GM12891 (cell line): ENCODE data around the gene KRT3.

Experiments
- DNase-seq: peaks from one replicate; pipeline ENCODE4 v3.0.0; 2011; ENCODE audit warnings: low spot score; ENCODE audit not compliant: insufficient read length
- FAIRE-seq: peaks from 2 replicates; lab custom pipeline; 2011; peaks lifted over from hg19 to GRCh38; lab: Jason Lieb, UNC
- PAX5 ChIP-seq: IDR thresholded peaks from 2 replicates; pipeline ENCODE4 v1.6.1; 2011; ENCODE audit warnings: low read length, moderate library complexity, mild to moderate bottlenecking; ENCODE audit not compliant: insufficient read depth, severe bottlenecking
- POLR2A ChIP-seq: IDR thresholded peaks from 2 replicates; pipeline ENCODE4 v1.6.1; 2011; ENCODE audit warnings: low read depth, low read length, control low read depth
- POLR2AphosphoS5 ChIP-seq: IDR thresholded peaks from 2 replicates; pipeline ENCODE4 v1.6.1; 2011; ENCODE audit warnings: low read depth, low read length, control low read depth
- POU2F2 ChIP-seq: IDR thresholded peaks from 2 replicates; pipeline ENCODE4 v1.6.1; 2011; ENCODE audit warnings: low read depth, mild to moderate bottlenecking, control low read depth, low read length, moderate library complexity
- SPI1 ChIP-seq: IDR thresholded peaks from 2 replicates; pipeline ENCODE4 v1.6.1; 2011; ENCODE audit warnings: low read depth, low read length, control low read depth
- TAF1 ChIP-seq: IDR thresholded peaks from 2 replicates; pipeline ENCODE4 v1.6.1; 2011; ENCODE audit warnings: low read depth, low read length, control low read depth

Gene KRT3

GRCh38 chr12:52772772-52773171 lies 23.1 kb downstream of the KRT3 start:
- FAIRE-seq (no peak), DNase-seq (no peak)
- TF ChIP-seq TAF1, result no peak

DNA sequence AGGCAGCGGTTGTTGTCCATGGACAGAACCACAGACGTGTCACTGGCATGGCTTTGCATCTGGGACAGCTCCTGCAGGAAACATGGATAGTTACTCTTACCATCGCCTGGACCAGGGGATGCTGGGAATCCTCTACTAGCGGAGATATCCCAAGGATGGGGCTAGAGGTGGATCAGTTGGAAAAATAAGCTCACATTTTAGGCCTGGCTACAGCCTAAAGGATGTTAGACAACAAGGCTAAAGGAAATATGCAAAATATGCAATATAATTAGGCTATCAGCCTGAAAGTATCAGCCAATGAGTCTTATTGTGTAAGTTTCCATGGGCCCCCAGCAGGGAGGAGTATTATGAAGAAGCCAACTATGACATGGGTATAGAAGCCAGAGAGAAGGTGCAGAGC lies 23.7 kb downstream of the KRT3 start:
- DNase-seq (no peak), FAIRE-seq (no peak)
- TF ChIP-seq POLR2A (no peak), POU2F2 (no peak), POLR2AphosphoS5 (no peak), TAF1 (no peak), PAX5 (no peak), SPI1 (no peak)

GRCh38 chr12:52771505-52771904 lies 24.4 kb downstream of the KRT3 start:
- no peak for FAIRE-seq
- no peak for TF ChIP-seq PAX5
- no peak for TF ChIP-seq POLR2AphosphoS5
- DNase-seq, result no peak

- DNase-seq, result no peak
- no peak for TF ChIP-seq PAX5
- no peak for TF ChIP-seq POLR2AphosphoS5
- no peak for TF ChIP-seq POLR2A
- TF ChIP-seq TAF1, result no peak
- TF ChIP-seq POU2F2, result no peak
- TF ChIP-seq SPI1, result no peak
- FAIRE-seq, result no peak
Measured at GRCh38 chr12:52771088-52771487, 24.8 kb downstream of the KRT3 start.

GRCh38 chr12:52769946-52770345 lies 26.0 kb downstream of the KRT3 start:
- no peak for FAIRE-seq
- no peak for TF ChIP-seq POU2F2
- no peak for TF ChIP-seq SPI1
- TF ChIP-seq POLR2A, result no peak
- no peak for TF ChIP-seq POLR2AphosphoS5
- no peak for TF ChIP-seq PAX5
- no peak for TF ChIP-seq TAF1
- DNase-seq, result no peak

GRCh38 chr12:52769354-52769753 lies 26.6 kb downstream of the KRT3 start:
- DNase-seq (no peak), FAIRE-seq (no peak)
- TF ChIP-seq TAF1 (no peak), PAX5 (no peak), POU2F2 (no peak), POLR2AphosphoS5 (no peak), SPI1 (no peak), POLR2A (no peak)

DNA sequence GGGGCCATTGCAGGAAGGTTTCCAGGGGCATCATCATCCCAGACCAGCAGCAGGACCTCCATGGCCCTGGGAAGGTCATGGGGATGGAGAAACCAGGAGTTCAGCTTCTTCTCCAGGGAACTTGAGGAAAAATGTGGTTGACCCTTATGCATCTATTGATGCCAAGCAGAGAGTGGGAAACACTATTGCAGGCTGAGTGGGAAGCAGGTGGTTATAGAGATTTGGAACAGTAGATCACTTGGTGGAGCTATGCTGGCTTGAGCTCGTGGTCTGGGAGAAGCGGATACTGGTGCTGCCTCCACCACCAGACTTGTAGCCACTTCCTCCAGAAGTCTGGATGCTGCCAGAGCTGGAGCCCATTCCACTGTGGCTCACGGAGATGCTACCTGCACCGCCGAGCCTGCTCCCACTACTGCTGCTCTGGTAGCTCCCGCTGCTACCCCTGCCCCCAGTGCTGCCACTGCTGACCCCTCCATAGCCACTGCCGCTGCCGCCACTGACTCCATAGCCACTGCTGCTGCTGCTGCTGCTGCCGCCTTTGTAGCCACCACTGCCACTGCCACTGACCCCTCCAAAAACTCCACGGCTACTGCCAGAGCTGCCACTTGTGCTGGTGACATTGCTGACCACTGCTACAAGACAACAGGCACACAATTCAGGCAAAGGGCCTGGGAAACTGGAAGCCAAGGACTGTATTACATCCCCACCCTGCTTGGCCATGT lies 27.3 kb downstream of the KRT3 start:
- DNase-seq (no peak), FAIRE-seq (no peak)
- no peak for TF ChIP-seq SPI1
- TF ChIP-seq PAX5, result no peak
- no peak for TF ChIP-seq POU2F2
- no peak for TF ChIP-seq POLR2AphosphoS5
- TF ChIP-seq POLR2A, result no peak
- TF ChIP-seq TAF1, result no peak

DNA sequence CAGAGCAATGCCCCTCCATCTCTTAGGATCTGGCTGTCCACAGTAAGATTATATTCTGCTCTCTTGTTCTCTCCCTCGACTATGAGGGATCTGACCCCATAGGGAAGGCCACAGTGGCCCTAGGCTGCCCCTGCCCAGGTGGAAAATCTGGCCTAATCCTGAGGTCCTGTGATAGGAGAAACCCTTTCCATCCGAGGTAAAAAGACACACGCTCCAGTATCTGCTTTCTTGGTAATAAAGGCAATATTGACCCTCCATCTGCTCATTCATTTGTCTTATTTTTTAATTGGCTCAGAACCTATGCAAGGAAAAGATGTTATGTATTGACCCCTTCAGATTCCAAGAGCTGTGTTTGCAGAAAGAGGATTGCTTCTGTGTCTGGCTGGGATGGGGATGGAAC lies 28.5 kb downstream of the KRT3 start:
- TF ChIP-seq POU2F2 (no peak), SPI1 (no peak), POLR2A (no peak), POLR2AphosphoS5 (no peak), TAF1 (no peak), PAX5 (no peak)
- FAIRE-seq (no peak), DNase-seq (no peak)

DNA sequence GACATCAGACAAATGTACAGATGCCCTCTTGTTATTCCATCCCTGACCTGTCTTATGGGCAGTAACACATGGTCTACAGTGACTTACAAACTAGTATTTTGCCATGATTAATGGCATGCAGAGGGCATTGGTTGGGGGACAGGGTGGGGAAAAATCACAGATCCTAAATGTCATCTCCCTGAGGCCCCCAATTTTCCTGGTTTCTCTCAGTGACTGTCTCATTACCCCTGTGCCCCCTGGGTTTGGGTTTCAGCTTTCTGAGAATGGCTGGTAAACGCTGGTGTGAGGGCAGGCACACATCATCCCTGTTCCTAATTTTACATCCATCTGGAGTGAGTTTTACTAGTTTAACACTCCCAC lies 28.9 kb downstream of the KRT3 start:
- TF ChIP-seq POU2F2 (no peak), TAF1 (no peak), PAX5 (no peak), POLR2A (no peak), POLR2AphosphoS5 (no peak), SPI1 (no peak)
- FAIRE-seq (no peak), DNase-seq (no peak)

- no peak for FAIRE-seq
Measured at GRCh38 chr12:52766351-52767019, 29.4 kb downstream of the KRT3 start.

More at GRCh38 chr12:52766351-52767019, 29.4 kb downstream of the KRT3 start:
- no peak for DNase-seq
- TF ChIP-seq SPI1, result no peak
- TF ChIP-seq POLR2A, result no peak
- no peak for TF ChIP-seq TAF1
- no peak for TF ChIP-seq POU2F2
